CD14-positive monocyte (primary cell): ENCODE results near the gene GMCL1. TPM values are rescaled to one million over a fixed set of nuclear protein-coding genes. Genes with fewer than 3 reads are reported as not detected.

ENCODE experiments used
- DNase-seq, 3 donors: peaks; one replicate each; pipeline ENCODE4 v3.0.0-alpha.2; 2011 to 2022
- H2AFZ ChIP-seq: 2 replicates; pipeline ENCODE4 v1.6.0; 2012; ENCODE audit warnings: mild to moderate bottlenecking, low read depth, low read length, inconsistent platforms; ENCODE audit not compliant: insufficient read depth, poor library complexity, severe bottlenecking
- H3K27ac ChIP-seq, 2 donors: 1 replicate in 1 of 2; 2 replicates in 1 of 2; pipeline ENCODE4 v1.5.1; 2012 to 2013; ENCODE audit warnings: low read length in 2 of 2, control low read depth in 1 of 2, inconsistent platforms in 1 of 2, low read depth in 1 of 2, mild to moderate bottlenecking in 1 of 2
- H3K27me3 ChIP-seq, 2 donors: one replicate each; pipeline versions ENCODE4 v1.6.0 to v1.6.1; 2011 to 2013; ENCODE audit warnings: low read length in 2 of 2; ENCODE audit not compliant: control insufficient read depth in 2 of 2, insufficient read depth in 2 of 2
- H3K36me3 ChIP-seq, 2 donors: replicated peaks in 1 of 2; 1 replicate in 1 of 2; 2 replicates in 1 of 2; pipeline versions ENCODE4 v1.5.1 to v1.6.1; 2012 to 2013; ENCODE audit warnings: low read length in 2 of 2, control low read depth in 1 of 2, inconsistent platforms in 1 of 2, mild to moderate bottlenecking in 1 of 2; ENCODE audit not compliant: insufficient read depth in 2 of 2, control insufficient read depth in 1 of 2
- H3K4me1 ChIP-seq, 2 donors: 1 replicate in 1 of 2; 2 replicates in 1 of 2; pipeline versions ENCODE4 v1.5.1 to v1.6.1; 2012 to 2013; ENCODE audit warnings: low read length in 2 of 2, control low read depth in 1 of 2, inconsistent platforms in 1 of 2, mild to moderate bottlenecking in 1 of 2, moderate library complexity in 1 of 2; ENCODE audit not compliant: insufficient read depth in 2 of 2, control insufficient read depth in 1 of 2
- H3K4me2 ChIP-seq: replicated peaks from 2 replicates; pipeline ENCODE3; 2012; ENCODE audit warnings: low read length, moderate library complexity, mild to moderate bottlenecking; ENCODE audit not compliant: poor library complexity, severe bottlenecking; ENCODE audit errors: extremely low read depth
- H3K4me3 ChIP-seq, 3 experiments: fragments of 200-600 bp in 1 of 3; sonication (generic) in 1 of 3; replicated peaks in 1 of 3; 1 replicate in 2 of 3; 2 replicates in 1 of 3; pipeline ENCODE4 v1.5.1; 2011 to 2013; ENCODE audit warnings: low read length in 3 of 3, mild to moderate bottlenecking in 3 of 3, control low read depth in 2 of 3, low read depth in 2 of 3, inconsistent platforms in 1 of 3, moderate library complexity in 1 of 3
- H3K79me2 ChIP-seq: 2 replicates; pipeline ENCODE4 v1.6.0; 2012; ENCODE audit warnings: mild to moderate bottlenecking, control low read depth, inconsistent platforms, low read length, moderate library complexity; ENCODE audit not compliant: insufficient read depth
- H3K9ac ChIP-seq: 2 replicates; pipeline ENCODE4 v1.6.0; 2017; ENCODE audit warnings: low read length, mild to moderate bottlenecking; ENCODE audit not compliant: insufficient read depth, poor library complexity, severe bottlenecking
- H3K9me3 ChIP-seq, 2 donors: replicated peaks in 1 of 2; 1 replicate in 1 of 2; 2 replicates in 1 of 2; pipeline versions ENCODE4 v1.5.1 to v1.6.1; 2012 to 2013; ENCODE audit warnings: low read length in 2 of 2, control low read depth in 1 of 2; ENCODE audit not compliant: control insufficient read depth in 1 of 2, insufficient read depth in 1 of 2
- H4K20me1 ChIP-seq: 2 replicates; pipeline ENCODE4 v1.6.0; 2012; ENCODE audit warnings: mild to moderate bottlenecking, low read length, control low read depth, moderate library complexity; ENCODE audit not compliant: insufficient read depth
- H3K27ac Mint-ChIP-seq, 7 donors: one replicate each; pipeline ENCODE4 v1.8.0; 2020; ENCODE audit warnings: mild to moderate bottlenecking in 7 of 7, mixed read lengths in 7 of 7, moderate library complexity in 6 of 7, inconsistent platforms in 2 of 7
- H3K27me3 Mint-ChIP-seq, 3 donors: one replicate each; pipeline ENCODE4 v1.8.0; 2021 to 2022; ENCODE audit warnings: low read depth in 3 of 3, mild to moderate bottlenecking in 3 of 3, mixed read lengths in 3 of 3, moderate library complexity in 3 of 3, inconsistent platforms in 1 of 3
- H3K36me3 Mint-ChIP-seq, 2 donors: one replicate each; pipeline ENCODE4 v1.8.0; 2020; ENCODE audit warnings: mixed read lengths in 2 of 2, inconsistent platforms in 1 of 2, mild to moderate bottlenecking in 1 of 2
- H3K4me1 Mint-ChIP-seq: one replicate; pipeline ENCODE4 v1.8.0; 2020; ENCODE audit warnings: mild to moderate bottlenecking, mixed read lengths
- H3K4me3 Mint-ChIP-seq, 2 donors: one replicate each; pipeline ENCODE4 v1.8.0; 2020; ENCODE audit warnings: mild to moderate bottlenecking in 2 of 2, mixed read lengths in 2 of 2, moderate library complexity in 1 of 2
- H3K9me3 Mint-ChIP-seq, 7 donors: one replicate each; pipeline ENCODE4 v1.8.0; 2020 to 2022; ENCODE audit warnings: mixed read lengths in 7 of 7, mild to moderate bottlenecking in 6 of 7, moderate library complexity in 6 of 7, inconsistent platforms in 2 of 7
- WGBS: methylation state at CpG from one replicate; pipeline ENCODE4 v1.1.5; 2013; ENCODE audit warnings: missing lambda C conversion rate; ENCODE audit not compliant: insufficient coverage; 5-methylcytosine and 5-hydroxymethylcytosine counted together
- intact Hi-C, 2 donors: fragments of 100-400 bp; cut with micrococcal nuclease; formaldehyde crosslinking; loops; one replicate each; pipeline versions ENCODE4 v1.15.0 to v1.15.1; 2023
- polyA plus RNA-seq, 3 donors: library from polyadenylated mRNA; depleted of rRNA in 1 of 3; unstranded in 2 of 3; stranded (reverse) in 1 of 3; fragments of 300-500 nt in 2 of 3; fragments of >200 nt in 1 of 3; fragmentation: Illumina TruSeq in 2 of 3; gene quantifications; 1 replicate in 2 of 3; 2 replicates in 1 of 3; pipeline ENCODE4 v1.2.3, GENCODE V29; 2012 to 2021
- TF ChIP-seq, protein P1 (sequence below): fragments of 200-600 bp; IDR thresholded peaks from one replicate; pipeline ENCODE4 v1.8.0; 2022; ENCODE audit warnings: antibody characterized with exemption, mild to moderate bottlenecking

Gene GMCL1
- polyA plus RNA-seq, 3 donors, result 4.4 to 15.1 (median 9.4) TPM

DNA sequence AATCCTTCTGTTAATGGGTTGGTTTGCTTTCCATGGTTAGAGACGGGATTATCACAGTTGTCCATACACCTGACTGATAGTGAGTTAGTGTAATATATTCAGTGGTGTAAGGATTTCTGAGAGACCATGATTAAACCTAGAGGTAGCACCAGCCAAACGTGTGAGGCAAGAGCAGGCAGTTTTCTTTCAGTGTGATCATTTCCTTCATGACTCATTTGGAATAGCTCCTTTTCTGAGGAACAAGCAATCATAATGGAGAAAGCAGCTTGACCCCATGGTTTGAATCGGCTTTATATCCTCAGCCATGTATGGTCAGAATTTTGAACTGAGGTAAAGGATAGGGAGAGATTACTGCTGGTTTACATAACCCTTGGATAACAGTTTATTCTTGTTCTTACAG is 88.4 kb downstream of the GMCL1 start:
- Histone ChIP-seq H3K4me3 (peak overlapping the region; percentile 85 to 98 (median 88)), H3K9ac (peak overlapping the region; percentile 57), H3K27ac (peak overlapping the region in 1 of 2 donors; percentile 90), H3K36me3 (peaks cover 41 to 53% of the 10 kb centered on the region in 2 donors), H3K4me2 (peak overlapping the region; percentile 77), H2AFZ (no peak overlapping the region), H4K20me1 (peaks cover 35% of the 10 kb centered on the region), H3K9me3 (no peaks in the 10 kb centered on the region), H3K27me3 (no peaks in the 10 kb centered on the region), H3K79me2 (peaks cover 84% of the 10 kb centered on the region), H3K4me1 (peaks cover 37 to 51% of the 10 kb centered on the region in 2 donors)
- H3K27ac Mint-ChIP-seq, result peak overlapping the region; percentile 89 to 94 (median 91)
- peak; percentile 68 to 90 (median 89) for DNase-seq
- H3K4me1 Mint-ChIP-seq, result peaks cover 30% of the 10 kb centered on the region
- H3K36me3 Mint-ChIP-seq, result peaks cover 53 to 64% of the 10 kb centered on the region in 2 donors
- peaks cover 0 to 2% (median 0%) of the 10 kb centered on the region in 3 donors for H3K27me3 Mint-ChIP-seq
- peaks cover 0 to 2% (median 0%) of the 10 kb centered on the region in 7 donors for H3K9me3 Mint-ChIP-seq
- TF ChIP-seq, protein P1, sequence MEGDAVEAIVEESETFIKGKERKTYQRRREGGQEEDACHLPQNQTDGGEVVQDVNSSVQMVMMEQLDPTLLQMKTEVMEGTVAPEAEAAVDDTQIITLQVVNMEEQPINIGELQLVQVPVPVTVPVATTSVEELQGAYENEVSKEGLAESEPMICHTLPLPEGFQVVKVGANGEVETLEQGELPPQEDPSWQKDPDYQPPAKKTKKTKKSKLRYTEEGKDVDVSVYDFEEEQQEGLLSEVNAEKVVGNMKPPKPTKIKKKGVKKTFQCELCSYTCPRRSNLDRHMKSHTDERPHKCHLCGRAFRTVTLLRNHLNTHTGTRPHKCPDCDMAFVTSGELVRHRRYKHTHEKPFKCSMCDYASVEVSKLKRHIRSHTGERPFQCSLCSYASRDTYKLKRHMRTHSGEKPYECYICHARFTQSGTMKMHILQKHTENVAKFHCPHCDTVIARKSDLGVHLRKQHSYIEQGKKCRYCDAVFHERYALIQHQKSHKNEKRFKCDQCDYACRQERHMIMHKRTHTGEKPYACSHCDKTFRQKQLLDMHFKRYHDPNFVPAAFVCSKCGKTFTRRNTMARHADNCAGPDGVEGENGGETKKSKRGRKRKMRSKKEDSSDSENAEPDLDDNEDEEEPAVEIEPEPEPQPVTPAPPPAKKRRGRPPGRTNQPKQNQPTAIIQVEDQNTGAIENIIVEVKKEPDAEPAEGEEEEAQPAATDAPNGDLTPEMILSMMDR, result no peak
- intact Hi-C loops, result loop anchor here (2.0 to 5.0 kb wide), 2 partner anchors 15 to 169 kb away; partner anchors contain the start of gene PCBP1 (in 1 of the 2)
- WGBS, result 10% methylated on average over 2 of the region's 3 CpGs
- peak overlapping the region; percentile 86 to 90 for H3K4me3 Mint-ChIP-seq

DNA sequence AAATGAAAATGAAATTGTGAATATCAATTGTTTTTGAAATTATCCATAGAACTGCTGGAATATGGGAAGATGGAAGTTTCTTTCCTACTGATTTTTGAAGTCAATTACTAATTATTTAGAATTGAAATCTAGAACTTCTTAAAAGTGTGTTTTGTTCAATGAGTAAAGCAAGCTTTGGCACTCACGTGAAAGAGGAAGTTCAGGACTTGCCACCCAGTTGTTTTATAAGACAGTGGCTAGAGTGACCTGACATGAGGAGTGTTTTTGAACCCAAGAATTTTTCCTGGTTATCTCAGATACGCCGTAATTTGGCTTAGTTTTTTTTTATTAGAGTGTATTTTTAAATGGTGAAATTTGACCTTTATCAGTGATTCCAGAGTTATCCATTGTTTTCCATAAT is 88.9 kb downstream of the GMCL1 start:
- peaks cover 33% of the 10 kb centered on the region for H3K4me1 Mint-ChIP-seq
- H3K27me3 Mint-ChIP-seq, result peaks cover 0 to 2% (median 0%) of the 10 kb centered on the region in 3 donors
- TF ChIP-seq, protein P1, result no peak
- H3K4me3 Mint-ChIP-seq, result peak overlapping the region; percentile 59 to 90
- peak overlapping the region; percentile 77 for H3K4me2 ChIP-seq
- peak overlapping the region in 1 of 2 donors; percentile 90 for H3K27ac ChIP-seq
- H2AFZ ChIP-seq, result no peak overlapping the region
- peaks cover 44 to 59% of the 10 kb centered on the region in 2 donors for H3K36me3 ChIP-seq
- peak; percentile 45 to 75 (median 69) for DNase-seq
- H3K9ac ChIP-seq, result peak overlapping the region; percentile 57
- peaks cover 56 to 69% of the 10 kb centered on the region in 2 donors for H3K36me3 Mint-ChIP-seq
- peaks cover 0 to 2% (median 0%) of the 10 kb centered on the region in 7 donors for H3K9me3 Mint-ChIP-seq
- H3K27me3 ChIP-seq, result no peaks in the 10 kb centered on the region
- peaks cover 87% of the 10 kb centered on the region for H3K79me2 ChIP-seq
- H3K27ac Mint-ChIP-seq, result peak overlapping the region; percentile 89 to 94 (median 91)
- intact Hi-C loops, result loop anchor here in 1 of 2 donors (5.0 kb wide), 1 partner anchor 169 kb away; the partner anchor contains the start of gene PCBP1
- H3K4me1 ChIP-seq, result peaks cover 39 to 46% of the 10 kb centered on the region in 2 donors
- peaks cover 35% of the 10 kb centered on the region for H4K20me1 ChIP-seq
- no CpG with 5 or more reads among the region's 3 CpGs for WGBS
- H3K4me3 ChIP-seq, result peak overlapping the region; percentile 25 to 98 (median 85)
- H3K9me3 ChIP-seq, result no peaks in the 10 kb centered on the region
